Karpas-422 (cell line): ENCODE measurements around the gene TMCC2. TPM values are rescaled to one million over a fixed set of nuclear protein-coding genes. Genes with fewer than 3 reads are reported as not detected.

Source experiments
- DNase-seq: peaks from one replicate; pipeline ENCODE4 v3.0.0-alpha.2; 2015
- H2AFZ ChIP-seq: fragments of 200-600 bp; sonication (generic); 2 replicates; pipeline ENCODE4 v1.6.1; 2014; ENCODE audit warnings: antibody characterized with exemption, low read length, mixed read lengths
- H3K27ac ChIP-seq: fragments of 200-600 bp; sonication (generic); 2 replicates; pipeline ENCODE4 v1.5.1; 2014; ENCODE audit warnings: mild to moderate bottlenecking, low read length, moderate library complexity
- H3K27me3 ChIP-seq: fragments of 200-600 bp; sonication (generic); 2 replicates; pipeline ENCODE4 v1.6.1; 2014; ENCODE audit warnings: low read length, mixed read lengths
- H3K36me3 ChIP-seq: fragments of 200-600 bp; sonication (generic); 2 replicates; pipeline ENCODE4 v1.6.1; 2014; ENCODE audit warnings: low read length, mixed read lengths; ENCODE audit not compliant: insufficient read depth
- H3K4me1 ChIP-seq: fragments of 200-600 bp; sonication (generic); 2 replicates; pipeline ENCODE4 v1.6.1; 2014; ENCODE audit warnings: mild to moderate bottlenecking, low read length, mixed read lengths
- H3K4me2 ChIP-seq: fragments of 200-600 bp; sonication (generic); 2 replicates; pipeline ENCODE4 v1.6.1; 2014; ENCODE audit warnings: low read length, low read depth, mild to moderate bottlenecking; ENCODE audit not compliant: poor library complexity, severe bottlenecking
- H3K4me3 ChIP-seq: fragments of 200-600 bp; sonication (generic); 2 replicates; pipeline ENCODE4 v1.5.1; 2014; ENCODE audit warnings: mild to moderate bottlenecking, antibody characterized with exemption, low read length, mixed read lengths
- H3K79me2 ChIP-seq: fragments of 200-600 bp; sonication (generic); 2 replicates; pipeline ENCODE4 v1.6.1; 2014; ENCODE audit warnings: mild to moderate bottlenecking, low read length, mixed read lengths
- H3K9ac ChIP-seq: fragments of 200-600 bp; sonication (generic); 2 replicates; pipeline ENCODE4 v1.6.0; 2014; ENCODE audit warnings: low read length
- H3K9me2 ChIP-seq: fragments of 200-600 bp; sonication (generic), shearing (Covaris generic); replicated peaks from 2 replicates; pipeline ENCODE4 v1.6.0; 2014; ENCODE audit warnings: mild to moderate bottlenecking, low read length, moderate library complexity; ENCODE audit not compliant: insufficient read depth
- H3K9me3 ChIP-seq: fragments of 300-700, 200-600 bp; sonication (generic); 2 replicates; pipeline ENCODE4 v1.6.1; 2014; ENCODE audit warnings: low read length, mixed read lengths
- H4K20me1 ChIP-seq: fragments of 200-600 bp; sonication (generic); 2 replicates; pipeline ENCODE4 v1.6.1; 2014; ENCODE audit warnings: mild to moderate bottlenecking, antibody characterized with exemption, low read length, low read depth; ENCODE audit not compliant: insufficient read depth
- total RNA-seq: library from RNA; depleted of rRNA; stranded (reverse); fragments of >200 nt; shearing (Covaris generic); gene quantifications from 2 replicates; pipeline ENCODE4 v1.2.3, GENCODE V29; 2014; ENCODE audit warnings: low replicate concordance

The TMCC2 gene
- total RNA-seq, 1 experiment from 2014 or later = 0.89 TPM

- H3K27ac ChIP-seq = no peak overlapping the region
- H3K27me3 ChIP-seq = no peaks in the 10 kb centered on the region
- H3K4me2 ChIP-seq = no peak overlapping the region
- H3K36me3 ChIP-seq = no peaks in the 10 kb centered on the region
- H3K4me1 ChIP-seq = peaks cover 23% of the 10 kb centered on the region
- H2AFZ ChIP-seq = no peak overlapping the region
- H4K20me1 ChIP-seq = no peaks in the 10 kb centered on the region
- no peak overlapping the region for H3K9ac ChIP-seq
- no peak for DNase-seq
- H3K9me2 ChIP-seq = no peaks in the 10 kb centered on the region
- no peak overlapping the region for H3K4me3 ChIP-seq
- H3K9me3 ChIP-seq = no peaks in the 10 kb centered on the region
- no peaks in the 10 kb centered on the region for H3K79me2 ChIP-seq
Measured at GRCh38 chr1:205309741-205310140, 82.0 kb downstream of the TMCC2 start.

DNA sequence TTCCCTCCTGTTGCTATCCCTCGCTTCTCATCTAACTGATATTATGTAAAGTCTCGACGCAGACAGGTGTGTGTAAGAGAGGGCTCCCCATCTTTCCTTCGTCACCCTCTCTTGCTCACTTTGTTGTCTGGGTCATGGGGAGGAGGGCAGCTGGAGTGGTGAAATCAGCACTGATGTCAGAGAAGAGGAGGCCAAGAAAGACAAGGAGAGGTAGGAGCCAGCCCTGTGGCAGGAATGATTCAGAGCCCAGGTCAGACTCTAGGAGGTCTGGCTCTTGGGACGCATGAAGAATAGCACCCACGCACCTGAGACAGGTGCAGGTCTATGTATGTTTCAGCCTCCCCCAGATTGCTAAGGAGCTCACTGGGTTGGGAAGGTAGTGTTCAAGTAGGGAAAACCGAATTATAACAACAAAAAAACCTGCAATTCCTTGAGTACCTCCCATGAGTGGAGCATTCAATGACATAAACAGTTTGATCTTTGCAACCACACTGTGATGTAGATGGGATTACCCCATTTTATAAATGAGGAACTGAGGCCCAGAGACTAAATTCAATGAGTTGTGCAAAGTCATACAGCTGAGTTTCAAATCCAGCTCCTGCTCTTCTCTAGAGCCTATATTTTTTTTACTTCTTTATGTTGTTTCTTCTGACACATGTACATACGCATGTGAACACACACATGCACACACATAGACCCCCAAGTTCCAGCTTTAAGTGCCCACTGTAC, 83.4 kb downstream of the TMCC2 start:
- H3K4me1 ChIP-seq = peaks cover 23% of the 10 kb centered on the region
- H3K9ac ChIP-seq = no peak overlapping the region
- H3K27ac ChIP-seq = no peak overlapping the region
- H3K4me3 ChIP-seq = no peak overlapping the region
- H2AFZ ChIP-seq = no peak overlapping the region
- H3K36me3 ChIP-seq = no peaks in the 10 kb centered on the region
- no peaks in the 10 kb centered on the region for H4K20me1 ChIP-seq
- DNase-seq = no peak
- H3K9me3 ChIP-seq = no peaks in the 10 kb centered on the region
- no peaks in the 10 kb centered on the region for H3K27me3 ChIP-seq
- H3K79me2 ChIP-seq = no peaks in the 10 kb centered on the region
- no peaks in the 10 kb centered on the region for H3K9me2 ChIP-seq
- no peak overlapping the region for H3K4me2 ChIP-seq

- Histone ChIP-seq H3K9ac (peak overlapping the region; percentile 19; the same call in 1 of the 2 replicates), H2AFZ (no peak overlapping the region), H3K79me2 (no peaks in the 10 kb centered on the region), H3K9me3 (no peaks in the 10 kb centered on the region), H3K4me2 (peak overlapping the region; percentile 45), H4K20me1 (no peaks in the 10 kb centered on the region), H3K4me3 (peak overlapping the region; percentile 2; the same call in 1 of the 2 replicates), H3K9me2 (no peaks in the 10 kb centered on the region), H3K27me3 (no peaks in the 10 kb centered on the region), H3K27ac (no peak overlapping the region), H3K4me1 (peaks cover 23% of the 10 kb centered on the region), H3K36me3 (no peaks in the 10 kb centered on the region)
- no peak for DNase-seq
Measured at GRCh38 chr1:205312866-205313562, 85.3 kb downstream of the TMCC2 start.

- Histone ChIP-seq H3K27ac (no peak overlapping the region), H3K9me2 (no peaks in the 10 kb centered on the region), H3K4me3 (peak overlapping the region; percentile 2; the same call in 1 of the 2 replicates), H3K4me1 (peaks cover 23% of the 10 kb centered on the region), H3K27me3 (no peaks in the 10 kb centered on the region), H3K9ac (peak overlapping the region; percentile 36), H3K36me3 (no peaks in the 10 kb centered on the region), H4K20me1 (no peaks in the 10 kb centered on the region), H2AFZ (no peak overlapping the region), H3K79me2 (no peaks in the 10 kb centered on the region), H3K9me3 (no peaks in the 10 kb centered on the region), H3K4me2 (peak overlapping the region; percentile 45)
- peak; percentile 67 for DNase-seq
Measured at GRCh38 chr1:205313563-205314308, 86.0 kb downstream of the TMCC2 start.

DNA sequence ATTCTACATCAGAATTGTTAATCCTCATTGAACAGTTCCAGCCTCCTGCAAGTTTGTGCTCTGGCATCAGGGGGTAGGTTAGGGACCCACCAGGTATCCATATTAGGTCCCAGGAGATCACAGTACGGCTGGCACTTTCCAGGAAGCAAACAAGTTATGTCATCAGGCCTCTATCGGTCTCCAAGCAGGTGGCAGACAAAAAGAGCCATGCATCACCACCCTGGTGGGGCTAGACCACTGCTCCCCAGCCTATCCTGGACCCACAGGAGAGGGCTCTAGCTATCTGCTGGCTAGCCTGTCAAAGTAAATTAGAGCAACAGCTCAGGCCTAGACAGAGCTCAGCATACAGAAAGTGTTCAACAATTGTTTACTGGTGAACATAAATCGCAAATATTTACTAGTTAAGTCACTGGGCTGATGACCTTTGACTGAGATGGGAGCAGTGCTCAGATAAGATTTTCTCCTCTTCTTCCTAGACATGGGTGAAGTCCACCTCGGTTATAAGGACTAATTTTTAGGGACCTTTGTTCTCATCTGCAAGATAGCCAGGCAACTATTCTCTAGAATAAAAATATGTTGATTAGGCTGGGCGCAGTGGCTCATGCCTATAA, 87.4 kb downstream of the TMCC2 start:
- H3K4me3 ChIP-seq = no peak overlapping the region
- H3K9me2 ChIP-seq = no peaks in the 10 kb centered on the region
- H3K27me3 ChIP-seq = no peaks in the 10 kb centered on the region
- H4K20me1 ChIP-seq = no peaks in the 10 kb centered on the region
- H3K27ac ChIP-seq = no peak overlapping the region
- DNase-seq = no peak
- no peaks in the 10 kb centered on the region for H3K9me3 ChIP-seq
- peaks cover 23% of the 10 kb centered on the region for H3K4me1 ChIP-seq
- H3K4me2 ChIP-seq = no peak overlapping the region
- no peaks in the 10 kb centered on the region for H3K79me2 ChIP-seq
- no peak overlapping the region for H3K9ac ChIP-seq
- H2AFZ ChIP-seq = no peak overlapping the region
- no peaks in the 10 kb centered on the region for H3K36me3 ChIP-seq

GRCh38 chr1:205316161-205316566, 88.4 kb downstream of the TMCC2 start:
- Histone ChIP-seq H2AFZ (no peak overlapping the region), H4K20me1 (no peaks in the 10 kb centered on the region), H3K9me3 (no peaks in the 10 kb centered on the region), H3K4me1 (peaks cover 24% of the 10 kb centered on the region), H3K27ac (no peak overlapping the region), H3K36me3 (no peaks in the 10 kb centered on the region), H3K9ac (no peak overlapping the region), H3K4me2 (no peak overlapping the region), H3K79me2 (no peaks in the 10 kb centered on the region), H3K9me2 (no peaks in the 10 kb centered on the region), H3K4me3 (no peak overlapping the region), H3K27me3 (no peaks in the 10 kb centered on the region; the same call in 1 of the 2 replicates)
- DNase-seq = no peak

GRCh38 chr1:205317311-205317917, 89.7 kb downstream of the TMCC2 start:
- no peaks in the 10 kb centered on the region for H4K20me1 ChIP-seq
- H3K9ac ChIP-seq = no peak overlapping the region
- H3K4me2 ChIP-seq = no peak overlapping the region
- H3K27ac ChIP-seq = no peak overlapping the region
- H3K9me3 ChIP-seq = no peaks in the 10 kb centered on the region
- no peaks in the 10 kb centered on the region for H3K9me2 ChIP-seq
- H3K36me3 ChIP-seq = no peaks in the 10 kb centered on the region
- no peak overlapping the region for H3K4me3 ChIP-seq
- H3K27me3 ChIP-seq = no peaks in the 10 kb centered on the region; the same call in 1 of the 2 replicates
- DNase-seq = no peak
- H2AFZ ChIP-seq = no peak overlapping the region
- H3K4me1 ChIP-seq = peaks cover 24% of the 10 kb centered on the region
- H3K79me2 ChIP-seq = no peaks in the 10 kb centered on the region
